ENCODE results near the gene R3HDM2. TPM values are rescaled to one million over a fixed set of nuclear protein-coding genes. Genes with fewer than 3 reads are reported as not detected.
"Not testable (repeated sequence)": the region's sequence is repeated elsewhere in the genome, so short reads cannot be mapped to it uniquely, and the experiment has no call there.

Gene R3HDM2
- total RNA-seq, 1 experiment from 2014 or later = 64.8 TPM

- DNase-seq (ENCODE audit: unreplicated experiment) = no peak
- no TSS peak for BruUV-seq (replicated peaks)
These were observed 15.8 kb downstream of the R3HDM2 start for GRCh38 chr12:57415088-57415487.

GRCh38 chr12:57414160-57414559 is 16.7 kb downstream of the R3HDM2 start:
- H3K4me3 Mint-ChIP-seq (ENCODE audit: unreplicated experiment); H3K27ac Mint-ChIP-seq (ENCODE audit: low read depth, unreplicated experiment); DNase-seq (ENCODE audit: unreplicated experiment); intact Hi-C loops (cut with micrococcal nuclease); BruUV-seq (replicated peaks); H3K27me3 Mint-ChIP-seq (ENCODE audit: insufficient read depth, unreplicated experiment); H3K9me3 Mint-ChIP-seq (ENCODE audit: unreplicated experiment): not testable (repeated sequence)
- CTCF ChIA-PET = interaction anchor here (0.6 to 2.5 kb wide), 5 partner anchors 11 to 1925 kb away, joined by 3 to 11 read pairs (median 3); no protein-coding TSS in a partner anchor
- H3K4me1 Mint-ChIP-seq (ENCODE audit: insufficient read depth, unreplicated experiment) = peaks cover 19% of the 10 kb centered on the region
- H3K36me3 Mint-ChIP-seq (ENCODE audit: insufficient read depth, unreplicated experiment) = peaks cover 12% of the 10 kb centered on the region
- POLR2A ChIA-PET = interaction anchor here (1.1 kb wide), 1 partner anchor 9 kb away, joined by 3 read pairs; no protein-coding TSS in a partner anchor

More at GRCh38 chr12:57415088-57415487, 15.8 kb downstream of the R3HDM2 start:
- Mint-ChIP-seq H3K4me1 (ENCODE audit: insufficient read depth, unreplicated experiment) (peaks cover 24% of the 10 kb centered on the region), H3K27me3 (ENCODE audit: insufficient read depth, unreplicated experiment) (no peaks in the 10 kb centered on the region), H3K27ac (ENCODE audit: low read depth, unreplicated experiment) (no peak overlapping the region), H3K36me3 (ENCODE audit: insufficient read depth, unreplicated experiment) (peaks cover 12% of the 10 kb centered on the region), H3K4me3 (ENCODE audit: unreplicated experiment) (no peak overlapping the region), H3K9me3 (ENCODE audit: unreplicated experiment) (no peaks in the 10 kb centered on the region)
- POLR2A ChIA-PET = interaction anchor here (0.6 to 1.1 kb wide), 2 partner anchors 10 to 16 kb away, joined by 3 to 5 read pairs; no protein-coding TSS in a partner anchor
- intact Hi-C loops (cut with micrococcal nuclease) = no loop called here
- CTCF ChIA-PET = interaction anchor here (1.4 to 2.5 kb wide), 2 partner anchors 10 to 38 kb away, joined by 5 to 11 read pairs; no protein-coding TSS in a partner anchor
- TF ChIP-seq CTCF (IDR thresholded peaks at IDR 0.05; ENCODE audit: unreplicated experiment) = no peak

- ChIA-PET CTCF (interaction anchor here (0.6 to 1.2 kb wide), 3 partner anchors 45 to 109 kb away, joined by 4 to 8 read pairs (median 5); no protein-coding TSS in a partner anchor), POLR2A (interaction anchor here (0.8 to 2.8 kb wide), 2 partner anchors 8 to 10 kb away, joined by 4 to 9 read pairs; no protein-coding TSS in a partner anchor)
- peaks cover 12% of the 10 kb centered on the region for H3K36me3 Mint-ChIP-seq (ENCODE audit: insufficient read depth, unreplicated experiment)
- DNase-seq (ENCODE audit: unreplicated experiment) = no peak
- intact Hi-C loops (cut with micrococcal nuclease) = no loop called here
- BruUV-seq (replicated peaks) = no TSS peak
- no peak for TF ChIP-seq CTCF (IDR thresholded peaks at IDR 0.05; ENCODE audit: unreplicated experiment)
- H3K9me3 Mint-ChIP-seq (ENCODE audit: unreplicated experiment) = no peaks in the 10 kb centered on the region
- peaks cover 4% of the 10 kb centered on the region for H3K4me1 Mint-ChIP-seq (ENCODE audit: insufficient read depth, unreplicated experiment)
- no peaks in the 10 kb centered on the region for H3K27me3 Mint-ChIP-seq (ENCODE audit: insufficient read depth, unreplicated experiment)
- H3K4me3 Mint-ChIP-seq (ENCODE audit: unreplicated experiment) = no peak overlapping the region
- H3K27ac Mint-ChIP-seq (ENCODE audit: low read depth, unreplicated experiment) = no peak overlapping the region
These were observed 20.3 kb downstream of the R3HDM2 start for GRCh38 chr12:57410534-57410933.

DNA sequence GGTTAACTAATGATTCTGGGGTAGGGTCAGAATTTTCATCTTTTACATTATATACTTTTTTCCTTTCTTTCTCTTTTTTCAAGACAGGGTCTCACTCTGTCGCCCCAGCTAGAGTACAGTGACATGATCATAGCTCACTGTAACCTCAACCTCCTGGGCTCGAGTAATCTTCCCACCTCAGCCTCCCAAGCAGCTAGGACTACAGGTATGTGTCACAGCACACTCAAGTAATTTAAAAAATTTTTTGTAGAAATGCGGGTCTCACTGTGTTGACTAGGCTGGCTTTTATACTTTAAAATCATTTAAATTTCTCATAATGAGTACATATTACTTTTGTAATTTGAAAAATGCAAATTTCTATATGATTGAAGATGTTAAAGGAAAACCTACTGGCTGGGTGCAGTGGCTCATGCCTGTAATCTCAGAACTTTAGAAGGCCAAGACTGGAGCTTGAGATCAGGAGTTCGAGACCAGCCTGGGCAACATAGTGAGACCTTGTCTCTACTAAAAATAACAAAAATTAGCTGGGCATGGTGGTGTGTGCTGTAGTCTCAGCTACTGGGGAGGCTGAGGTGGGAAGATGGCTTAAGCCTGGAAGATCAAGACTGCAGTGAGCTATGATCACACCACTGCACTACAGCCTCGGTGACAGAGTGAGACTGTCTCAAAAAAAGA is 25.7 kb downstream of the R3HDM2 start:
- intact Hi-C loops (cut with micrococcal nuclease) = no loop called here
- no peak for DNase-seq (ENCODE audit: unreplicated experiment)
- no peak for TF ChIP-seq CTCF (IDR thresholded peaks at IDR 0.05; ENCODE audit: unreplicated experiment)
- H3K36me3 Mint-ChIP-seq (ENCODE audit: insufficient read depth, unreplicated experiment) = no peaks in the 10 kb centered on the region
- CTCF ChIA-PET = no interaction called here
- POLR2A ChIA-PET = interaction anchor here (0.7 to 1.1 kb wide), 3 partner anchors 9 to 70 kb away, joined by 3 to 5 read pairs (median 3); no protein-coding TSS in a partner anchor
- H3K27ac Mint-ChIP-seq (ENCODE audit: low read depth, unreplicated experiment) = no peak overlapping the region
- H3K9me3 Mint-ChIP-seq (ENCODE audit: unreplicated experiment) = no peaks in the 10 kb centered on the region
- BruUV-seq (replicated peaks) = no TSS peak
- H3K4me1 Mint-ChIP-seq (ENCODE audit: insufficient read depth, unreplicated experiment) = no peaks in the 10 kb centered on the region
- no peaks in the 10 kb centered on the region for H3K27me3 Mint-ChIP-seq (ENCODE audit: insufficient read depth, unreplicated experiment)
- H3K4me3 Mint-ChIP-seq (ENCODE audit: unreplicated experiment) = no peak overlapping the region

DNA sequence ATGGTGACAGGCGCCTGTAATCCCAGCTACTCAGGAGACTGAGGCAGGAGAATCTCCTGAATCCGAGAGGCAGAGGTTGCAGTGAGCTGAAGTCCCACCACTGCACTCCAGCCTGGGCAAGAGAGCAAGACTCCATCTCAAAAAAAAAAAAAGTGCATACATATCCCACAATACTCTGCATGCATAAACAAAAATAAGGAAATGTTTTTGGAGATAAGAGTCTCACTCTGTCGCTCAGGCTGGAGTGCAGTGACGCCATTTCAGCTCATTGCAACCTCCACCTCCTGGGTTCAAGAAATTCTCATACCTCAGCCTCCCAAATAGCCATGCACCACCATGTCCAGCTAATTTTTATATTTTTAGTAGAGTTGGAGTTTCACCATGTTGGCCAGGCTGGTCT is 28.7 kb downstream of the R3HDM2 start:
- H3K4me3 Mint-ChIP-seq (ENCODE audit: unreplicated experiment); H3K36me3 Mint-ChIP-seq (ENCODE audit: insufficient read depth, unreplicated experiment); DNase-seq (ENCODE audit: unreplicated experiment); intact Hi-C loops (cut with micrococcal nuclease); H3K27me3 Mint-ChIP-seq (ENCODE audit: insufficient read depth, unreplicated experiment); BruUV-seq (replicated peaks); H3K9me3 Mint-ChIP-seq (ENCODE audit: unreplicated experiment); H3K4me1 Mint-ChIP-seq (ENCODE audit: insufficient read depth, unreplicated experiment); H3K27ac Mint-ChIP-seq (ENCODE audit: low read depth, unreplicated experiment): not testable (repeated sequence)
- CTCF ChIA-PET = interaction anchor here (0.6 to 1.3 kb wide), 2 partner anchors 9 to 51 kb away, joined by 4 read pairs; no protein-coding TSS in a partner anchor
- POLR2A ChIA-PET = interaction anchor here (1.7 kb wide), 1 partner anchor 13 kb away, joined by 6 read pairs; no protein-coding TSS in a partner anchor
